Stimulated activated CD4-positive, alpha-beta T cell treated with anti-CD3 and anti-CD28 coated beads, Interleukin-15, amount 100 ng/mL, for 1 hour (primary cell): ENCODE measurements around the gene KCNAB1.
"Not testable (repeated sequence)": the region's sequence is repeated elsewhere in the genome, so short reads cannot be mapped to it uniquely, and the experiment has no call there.

Experiments used
- DNase-seq, 2 donors: peaks; one replicate each; pipeline ENCODE4 v3.0.0-alpha.2; 2020; ENCODE audit warnings: low read depth in 1 of 2, low spot score in 1 of 2

KCNAB1 gene

GRCh38 chr3:156559321-156559720 is 438.9 kb downstream of the KCNAB1 start:
- no peak for DNase-seq

- no peak for DNase-seq
Measured at GRCh38 chr3:156561533-156561932, 441.2 kb downstream of the KCNAB1 start.

GRCh38 chr3:156562486-156562885 is 442.1 kb downstream of the KCNAB1 start:
- not testable (repeated sequence) for DNase-seq

- no peak for DNase-seq
Measured at GRCh38 chr3:156563900-156564682, 443.7 kb downstream of the KCNAB1 start.

GRCh38 chr3:156569016-156569415 is 448.6 kb downstream of the KCNAB1 start:
- not testable (repeated sequence) for DNase-seq

GRCh38 chr3:156569881-156570280 is 449.5 kb downstream of the KCNAB1 start:
- not testable (repeated sequence) for DNase-seq

- DNase-seq: no peak
Measured at GRCh38 chr3:156575641-156576040, 455.3 kb downstream of the KCNAB1 start.

GRCh38 chr3:156576051-156576450 is 455.7 kb downstream of the KCNAB1 start:
- no peak for DNase-seq

- DNase-seq: no peak
Measured at GRCh38 chr3:156576651-156577348, 456.4 kb downstream of the KCNAB1 start.

- DNase-seq: no peak
Measured at GRCh38 chr3:156577736-156578135, 457.4 kb downstream of the KCNAB1 start.

GRCh38 chr3:156579427-156579851 is 459.1 kb downstream of the KCNAB1 start:
- DNase-seq: no peak

- DNase-seq: no peak
Measured at GRCh38 chr3:156581033-156581432, 460.7 kb downstream of the KCNAB1 start.

- DNase-seq: no peak
Measured at GRCh38 chr3:156581954-156582353, 461.6 kb downstream of the KCNAB1 start.

- DNase-seq: no peak
Measured at GRCh38 chr3:156582532-156583183, 462.3 kb downstream of the KCNAB1 start.

- DNase-seq: no peak
Measured at GRCh38 chr3:156583469-156583868, 463.1 kb downstream of the KCNAB1 start.

- DNase-seq: no peak
Measured at GRCh38 chr3:156586905-156587759, 466.8 kb downstream of the KCNAB1 start.

GRCh38 chr3:156587760-156588069 is 467.3 kb downstream of the KCNAB1 start:
- DNase-seq: no peak
